RPMI7951 (cell line): Measurements from ENCODE around the gene GSTA2. TPM values are rescaled to one million over a fixed set of nuclear protein-coding genes. Genes with fewer than 3 reads are reported as not detected.
"Not testable (repeated sequence)": the region's sequence is repeated elsewhere in the genome, so short reads cannot be mapped to it uniquely, and the experiment has no call there.

Experiments
- DNase-seq: peaks from one replicate; pipeline ENCODE4 v3.0.0-alpha.2; 2012; ENCODE audit warnings: low read depth
- total RNA-seq: library from RNA; depleted of rRNA; stranded (reverse); fragments of >200 nt; shearing (Covaris generic); gene quantifications from 2 replicates; pipeline ENCODE4 v1.2.3, GENCODE V29; 2014; rRNA removed

Gene GSTA2
- not detected in 2 replicates for total RNA-seq

- DNase-seq, result peak; percentile 13
Measured at GRCh38 chr6:52763322-52763916, at the start of gene GSTA2. Gene GSTA2 (minus strand): TSS chr6:52763475. CDS start chr6:52757947, 5,528 bp downstream.

DNA sequence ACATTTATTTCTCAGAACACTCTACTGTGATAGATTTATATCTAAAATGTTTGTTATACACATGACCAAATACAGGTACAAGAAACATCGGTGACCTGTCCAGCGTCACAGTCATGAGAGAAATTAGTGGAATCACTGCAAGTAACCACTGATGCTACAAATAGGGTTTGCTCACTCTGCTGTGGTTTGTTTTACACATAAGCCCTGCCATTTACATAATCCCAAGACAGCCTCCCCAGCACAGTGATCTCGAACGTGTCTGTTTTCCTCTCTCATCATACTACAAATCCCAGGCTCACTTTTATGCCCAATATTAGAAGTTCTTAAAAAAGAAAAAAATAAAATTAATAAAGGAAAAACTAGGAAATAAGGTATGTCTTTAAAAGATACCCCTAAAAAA is 46.5 kb upstream of the GSTA2 start:
- not testable (repeated sequence) for DNase-seq

GRCh38 chr6:52808660-52809059 is 45.4 kb upstream of the GSTA2 start:
- no peak for DNase-seq

DNA sequence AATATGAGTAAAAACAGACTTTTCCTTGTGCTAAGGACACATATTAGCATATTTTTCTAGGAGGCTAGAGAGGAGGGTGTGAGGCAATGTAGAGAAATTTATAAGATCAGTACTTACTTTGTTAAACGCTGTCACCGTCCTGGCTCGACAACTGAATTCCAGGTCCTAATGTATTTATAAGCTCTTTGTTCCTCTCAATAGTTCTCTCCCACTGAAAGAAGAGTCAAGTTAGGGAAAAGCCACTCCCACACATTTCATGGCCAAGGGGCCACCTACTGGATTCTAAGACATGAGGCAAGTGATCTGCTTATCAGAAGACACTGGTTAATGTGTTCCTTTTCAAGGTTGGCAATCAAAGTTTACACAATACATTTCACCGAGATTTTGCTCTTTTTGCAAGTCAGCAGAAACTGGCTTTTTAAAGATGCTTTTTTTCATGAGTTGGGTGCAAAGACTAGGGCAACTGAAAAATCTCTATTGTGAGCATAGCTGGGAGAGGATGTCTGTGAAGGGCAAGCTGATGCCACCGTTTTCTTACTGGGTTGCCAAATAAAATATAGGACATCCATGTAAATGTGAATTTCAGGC is 40.5 kb upstream of the GSTA2 start, which contains the start of gene GSTA1:
GSTA1 (minus strand) TSS at position 149 of the 588 bp plus-strand sequence. CDS start 4,549 bp downstream, outside the sequence.
- DNase-seq, result peak; percentile 6

- no peak for DNase-seq
Measured at GRCh38 chr6:52802806-52803205, 39.5 kb upstream of the GSTA2 start.

- no peak for DNase-seq
Measured at GRCh38 chr6:52801188-52801841, 38.0 kb upstream of the GSTA2 start.

GRCh38 chr6:52799272-52799671 is 36.0 kb upstream of the GSTA2 start:
- DNase-seq, result peak; percentile 34

DNA sequence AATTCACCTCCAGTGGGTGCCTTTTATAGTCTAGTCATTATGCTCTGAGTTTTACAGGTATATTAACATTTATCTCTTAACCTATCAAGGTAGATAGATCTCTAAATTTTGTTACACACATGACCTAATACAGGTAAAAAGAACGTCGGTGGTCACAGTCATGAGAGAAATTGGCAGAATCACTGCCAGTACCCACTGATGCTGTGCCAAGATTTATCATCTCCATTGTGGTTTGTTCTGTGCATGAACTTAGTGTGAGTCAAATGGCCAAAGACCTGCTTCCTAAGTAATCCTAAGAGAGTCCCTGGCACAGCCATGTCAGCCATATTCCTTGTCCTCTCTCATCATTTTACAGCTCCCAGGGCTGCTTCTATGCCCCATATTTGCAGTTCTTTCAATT is 31.1 kb upstream of the GSTA2 start:
- DNase-seq, result peak; percentile 22

GRCh38 chr6:52790861-52791260 is 27.6 kb upstream of the GSTA2 start:
- DNase-seq, result no peak

DNA sequence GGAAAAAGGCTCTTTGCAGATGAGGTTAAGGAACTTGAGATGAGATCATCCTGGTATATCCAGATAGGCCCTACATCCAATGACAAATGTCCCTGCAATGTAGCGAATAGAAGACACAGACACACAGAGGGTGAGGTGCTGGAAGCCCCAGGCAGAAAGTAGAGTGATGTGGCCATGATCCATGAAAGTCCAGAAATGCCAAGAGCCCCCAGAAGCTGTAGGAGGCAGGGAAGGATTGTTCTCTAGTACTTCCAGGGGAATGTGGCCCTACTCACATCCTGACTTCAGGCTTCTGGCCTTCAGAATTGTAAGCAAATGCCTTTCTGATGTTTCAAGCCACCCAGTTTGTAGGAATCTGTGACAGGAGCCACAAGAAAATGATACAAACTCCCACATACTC is 26.4 kb upstream of the GSTA2 start:
- DNase-seq, result peak; percentile 28

DNA sequence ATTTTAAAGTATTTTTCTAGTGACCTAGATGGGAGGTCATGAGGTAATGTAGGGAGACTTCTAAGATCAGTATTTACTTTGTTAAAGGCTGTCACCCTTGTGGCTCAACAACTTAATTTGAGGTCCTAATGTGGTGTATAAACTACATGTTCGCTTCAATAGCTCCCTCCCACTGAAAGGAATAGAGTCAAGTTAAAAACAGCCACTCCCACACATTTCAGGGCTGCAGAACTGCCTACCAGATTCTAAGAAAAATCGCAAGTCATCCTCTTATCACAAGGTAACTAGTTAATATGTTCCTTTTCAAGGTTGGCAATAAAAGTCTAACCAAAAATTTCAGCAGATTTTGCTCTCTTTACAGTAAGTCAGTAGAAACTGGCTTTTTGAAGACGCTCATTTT is 25.2 kb upstream of the GSTA2 start:
- no peak for DNase-seq

DNA sequence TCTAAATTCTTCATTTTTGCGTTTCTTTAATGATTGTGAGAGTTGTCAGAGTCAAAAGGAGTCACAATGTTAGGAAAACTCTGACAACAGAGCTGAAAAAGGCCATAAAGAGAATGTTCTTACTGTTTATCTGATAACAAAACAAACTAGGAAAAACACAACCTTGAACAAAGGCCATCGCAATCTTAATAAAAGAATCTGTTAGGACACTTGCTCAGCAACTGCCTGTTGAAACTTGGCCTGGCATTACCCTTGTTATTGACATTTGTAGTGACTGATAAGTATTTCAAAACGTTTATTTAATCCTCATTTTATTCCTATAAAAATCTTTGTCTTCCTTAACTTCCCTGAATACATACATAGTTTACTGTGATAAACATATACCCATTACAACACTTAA is 24.6 kb upstream of the GSTA2 start:
- no peak for DNase-seq

DNA sequence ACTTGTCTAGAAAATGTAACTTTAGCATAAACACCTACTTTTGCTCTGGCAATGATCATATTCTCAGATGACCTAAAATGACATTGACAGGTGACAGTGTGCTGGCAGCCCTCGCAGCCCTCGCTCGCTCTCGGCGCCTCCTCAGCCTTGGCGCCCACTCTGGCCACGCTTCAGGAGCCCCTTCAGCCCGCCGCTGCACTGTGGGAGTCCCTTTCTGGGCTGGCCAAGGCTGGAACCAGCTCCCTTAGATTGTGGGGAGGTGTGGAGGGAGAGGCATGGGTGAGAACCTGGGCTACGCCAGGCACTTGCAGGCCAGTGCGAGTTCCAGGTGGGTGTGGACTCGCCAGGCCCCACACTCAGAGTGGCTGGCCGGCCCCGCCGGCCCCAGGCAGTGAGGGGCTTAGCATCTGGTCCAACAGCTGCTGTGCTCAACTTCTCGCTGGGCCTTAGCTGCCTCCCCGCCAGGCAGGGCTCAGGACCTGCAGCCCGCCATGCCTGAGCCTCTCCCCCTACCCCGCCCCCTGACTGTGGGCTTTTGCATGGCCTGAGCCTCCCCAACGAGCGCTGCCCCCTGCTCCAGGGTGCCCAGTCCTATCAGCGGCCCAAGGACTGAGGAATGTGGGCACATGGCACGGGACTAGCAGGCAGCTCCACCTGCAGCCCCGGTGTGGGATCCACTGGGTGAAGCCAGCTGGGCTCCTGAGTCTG is 23.1 kb upstream of the GSTA2 start:
- no peak for DNase-seq

DNA sequence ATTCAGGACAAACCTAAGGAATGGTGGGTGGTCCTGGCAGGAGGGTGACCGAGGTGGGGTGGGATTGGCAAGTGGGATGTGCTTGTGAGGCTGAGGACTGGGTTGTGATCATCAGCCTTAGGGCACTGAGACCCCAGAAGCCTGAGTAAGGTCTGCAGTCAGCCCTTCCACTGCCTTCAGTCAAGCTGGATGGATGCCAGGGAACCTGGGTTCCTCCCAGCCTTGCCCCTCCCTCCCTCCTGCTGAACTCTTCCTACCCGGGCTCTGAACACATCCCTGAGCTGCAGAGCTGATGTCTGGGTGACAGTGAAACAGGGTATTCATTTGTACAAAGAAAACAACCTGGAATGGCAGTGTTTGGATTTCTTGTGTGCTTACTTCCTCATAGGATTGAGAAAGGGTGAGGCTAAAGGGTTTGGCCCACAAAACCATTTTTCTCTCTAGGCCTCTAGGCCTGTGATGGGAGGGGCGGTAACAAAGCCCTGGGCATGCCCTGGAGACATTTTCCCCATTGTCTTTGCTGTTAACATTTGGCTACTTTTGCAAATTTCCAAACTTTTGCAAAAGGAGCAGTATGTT is 19.5 kb upstream of the GSTA2 start:
- not testable (repeated sequence) for DNase-seq

GRCh38 chr6:52782209-52782608 is 18.9 kb upstream of the GSTA2 start:
- not testable (repeated sequence) for DNase-seq

- no peak for DNase-seq
Measured at GRCh38 chr6:52779237-52779636, 16.0 kb upstream of the GSTA2 start.

DNA sequence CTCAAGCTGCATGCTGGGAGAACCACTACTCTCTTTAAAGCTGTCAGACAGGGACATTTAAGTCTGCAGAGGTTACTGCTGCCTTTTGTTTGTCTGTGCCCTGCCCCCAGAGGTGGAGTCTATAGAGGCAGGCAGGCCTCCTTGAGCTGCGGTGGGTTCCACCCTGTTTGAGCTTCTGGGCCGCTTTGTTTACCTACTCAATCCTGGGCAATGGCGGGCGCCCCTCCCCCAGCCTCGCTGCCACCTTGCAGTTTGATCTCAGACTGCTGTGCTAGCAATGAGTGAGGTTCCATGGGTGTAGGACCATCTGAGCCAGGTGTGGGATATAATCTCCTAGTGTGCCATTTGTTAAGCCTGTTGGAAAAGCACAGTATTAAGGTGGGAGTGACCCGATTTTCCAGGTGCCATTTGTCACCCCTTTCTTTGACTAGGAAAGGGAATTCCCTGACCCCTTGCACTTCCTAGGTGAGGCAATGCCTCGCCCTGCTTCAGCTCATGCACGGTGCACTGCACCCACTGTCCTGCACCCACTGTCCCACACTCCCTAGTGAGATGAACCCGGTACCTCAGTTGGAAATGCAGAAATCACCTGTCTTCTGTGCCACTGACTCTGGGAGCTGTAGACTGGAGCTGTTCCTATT is 13.6 kb upstream of the GSTA2 start:
- not testable (repeated sequence) for DNase-seq

DNA sequence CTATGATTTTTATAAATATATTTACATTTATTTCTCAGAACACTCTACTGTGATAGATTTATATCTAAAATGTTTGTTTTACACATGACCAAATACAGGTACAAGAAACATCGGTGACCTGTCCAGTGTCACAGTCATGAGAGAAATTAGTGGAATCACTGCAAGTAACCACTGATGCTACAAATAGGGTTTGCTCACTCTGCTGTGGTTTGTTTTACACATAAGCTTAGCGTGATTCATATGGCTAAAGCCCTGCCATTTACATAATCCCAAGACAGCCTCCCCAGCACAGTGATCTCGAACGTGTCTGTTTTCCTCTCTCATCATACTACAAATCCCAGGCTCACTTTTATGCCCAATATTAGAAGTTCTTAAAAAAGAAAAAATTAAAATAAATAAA is 6.1 kb upstream of the GSTA2 start:
- peak; percentile 51 for DNase-seq

DNA sequence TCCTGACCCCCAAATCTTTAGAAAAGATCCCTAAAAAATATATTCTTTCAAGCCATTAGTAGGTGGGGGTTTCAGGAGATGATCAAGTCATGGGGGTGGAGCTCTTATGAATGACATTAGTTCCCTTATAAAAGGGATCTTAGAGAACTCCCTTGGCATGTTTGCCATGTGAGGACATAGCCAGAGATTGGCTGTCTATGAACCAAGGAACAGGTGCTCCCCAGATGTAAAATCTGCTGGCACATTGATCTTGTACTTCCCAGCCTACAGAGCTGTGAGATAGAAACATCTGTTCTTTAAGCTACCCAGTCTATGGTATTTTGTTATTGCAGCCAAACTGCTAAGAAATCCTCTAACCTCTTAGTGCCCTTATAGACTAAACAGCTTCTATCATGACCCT is 4.4 kb upstream of the GSTA2 start:
- DNase-seq, result not testable (repeated sequence)

DNA sequence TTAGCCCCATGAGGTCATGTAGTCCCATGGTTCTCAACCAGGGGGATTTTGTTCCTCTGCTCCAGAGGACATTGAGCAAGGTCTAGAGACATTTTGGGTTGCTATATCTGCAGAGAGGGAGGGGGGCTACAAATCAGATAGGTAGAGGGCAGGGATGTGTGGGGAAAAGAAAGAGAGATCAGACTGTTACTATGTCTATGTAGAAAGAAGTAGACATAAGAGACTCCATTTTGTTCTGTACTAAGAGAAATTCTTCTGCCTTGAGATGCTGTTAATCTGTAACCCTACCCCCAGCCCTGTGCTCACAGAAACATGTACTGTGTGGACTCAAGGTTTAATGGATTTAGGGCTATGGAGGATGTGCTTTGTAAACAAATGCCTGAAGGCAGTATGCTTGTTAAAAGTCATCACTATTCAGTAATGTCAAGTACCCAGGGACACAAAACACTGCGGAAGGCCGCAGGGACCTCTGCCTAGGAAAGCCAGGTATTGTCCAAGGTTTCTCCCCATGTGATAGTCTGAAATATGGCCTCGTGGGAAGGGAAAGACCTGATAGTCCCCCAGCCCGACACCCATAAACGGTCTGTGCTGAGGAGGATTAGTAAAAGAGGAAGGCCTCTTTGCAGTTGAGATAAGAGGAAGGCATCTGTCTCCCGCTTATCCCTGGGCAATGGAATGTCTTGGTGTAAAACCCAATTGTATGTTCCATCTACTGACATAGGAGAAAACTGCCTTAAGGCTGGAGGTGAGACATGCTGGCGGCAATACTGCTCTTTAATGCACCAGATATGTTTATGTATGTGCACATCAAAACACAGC is 1.4 kb downstream of the GSTA2 start:
- DNase-seq, result not testable (repeated sequence)
